GM19025 (cell line): Measurements from ENCODE around the gene PPP1R7.
"Not testable (repeated sequence)": the region's sequence is repeated elsewhere in the genome, so short reads cannot be mapped to it uniquely, and the experiment has no call there.

Experiments used
- ATAC-seq: cut with Tn5 transposase; IDR thresholded peaks from one replicate; pipeline ENCODE4 v1.9.1; 2021; ENCODE audit warnings: mild to moderate bottlenecking, low read depth, moderate library complexity; ENCODE audit not compliant: unreplicated experiment

The PPP1R7 gene

DNA sequence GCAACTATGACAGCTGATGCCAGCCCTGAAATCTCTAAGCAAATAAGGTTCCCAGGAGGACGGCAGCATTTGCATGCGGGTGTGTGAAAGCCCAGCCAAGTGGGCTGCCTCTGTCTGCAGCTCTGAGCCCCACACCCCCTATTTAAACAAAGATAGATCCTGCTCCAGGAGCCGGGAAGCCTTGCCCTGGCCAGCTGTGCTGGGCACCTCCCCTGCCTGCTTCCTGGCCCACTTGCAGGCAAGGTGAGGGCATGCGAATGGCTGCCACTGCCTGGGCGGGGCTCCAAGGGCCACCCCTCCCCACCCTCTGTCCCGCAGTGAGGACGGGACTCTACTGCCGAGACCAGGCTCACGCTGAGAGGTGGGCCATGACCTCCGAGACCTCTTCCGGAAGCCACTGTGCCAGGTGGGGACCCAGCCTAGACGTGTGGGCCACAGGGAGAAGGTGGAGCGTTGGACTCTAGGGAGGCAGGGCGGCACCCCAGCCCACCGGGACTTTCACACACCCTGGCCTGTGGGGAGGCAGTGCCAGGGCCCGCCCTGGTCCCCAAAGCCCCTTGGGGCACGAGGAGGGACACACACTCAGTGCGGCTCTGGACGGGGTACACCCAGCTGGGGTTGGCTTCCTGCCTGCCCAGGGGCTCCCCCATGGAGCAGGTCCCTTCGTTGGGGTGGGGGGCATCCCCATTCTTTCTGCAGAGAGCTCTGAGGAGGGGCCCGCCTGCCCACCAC is 38.3 kb downstream of the PPP1R7 start, which contains the start of gene ANO7:
Gene ANO7 (plus strand): TSS at position 317 of the 732 bp plus-strand sequence. CDS start 1,387 bp downstream, outside the sequence.
- ATAC-seq, result no peak

DNA sequence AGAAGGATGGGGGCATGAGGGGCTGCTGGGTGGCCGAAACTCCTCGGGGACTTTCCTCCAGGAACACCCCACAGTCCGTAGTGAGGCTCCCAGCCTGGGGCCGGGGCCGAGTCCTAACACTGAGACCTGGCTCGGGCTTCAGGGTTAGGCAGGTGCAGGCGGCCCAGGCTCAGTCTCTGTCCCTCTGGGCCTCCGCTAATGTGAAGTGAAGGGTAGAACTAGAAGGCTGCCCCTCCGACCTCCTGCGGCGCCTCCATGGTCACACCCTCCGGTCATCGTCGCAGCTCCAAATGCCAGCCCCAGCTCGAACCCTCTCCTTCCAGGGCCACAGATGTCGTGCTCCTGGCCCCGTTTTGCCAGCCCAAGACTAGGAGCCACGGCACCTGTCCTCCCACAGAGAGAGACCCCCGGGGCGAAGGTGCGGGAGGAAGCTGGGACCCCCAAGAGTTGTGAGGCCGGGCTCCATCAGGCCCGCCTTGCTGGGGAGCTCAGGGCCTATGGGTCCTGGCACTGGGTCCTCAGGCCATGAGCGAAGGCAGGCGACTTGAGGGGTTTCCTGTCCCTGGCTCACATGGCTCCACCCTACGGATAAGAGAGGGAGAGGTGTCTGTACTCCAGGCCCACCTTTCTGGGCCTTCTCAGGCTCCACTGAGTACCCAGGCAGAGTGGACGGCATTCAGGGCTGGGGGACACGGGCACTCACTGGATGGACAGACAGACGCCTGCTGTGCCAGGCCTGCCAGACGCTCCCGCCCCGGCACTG is 39.0 kb downstream of the PPP1R7 start:
- no peak for ATAC-seq

DNA sequence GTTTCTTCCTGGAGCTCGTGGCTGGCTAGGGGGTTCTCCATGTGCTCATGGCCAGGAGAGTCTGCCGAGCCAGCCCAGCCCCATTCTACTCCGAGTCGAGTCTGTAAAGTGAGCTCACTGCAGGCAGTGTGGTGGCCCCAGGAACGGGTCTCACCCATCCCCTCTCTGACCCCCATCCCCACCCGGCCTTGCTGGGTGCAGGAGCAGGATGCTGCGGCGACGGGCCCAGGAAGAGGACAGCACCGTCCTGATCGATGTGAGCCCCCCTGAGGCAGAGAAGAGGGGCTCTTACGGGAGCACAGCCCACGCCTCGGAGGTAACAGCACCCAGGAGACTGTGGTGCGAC is 39.6 kb downstream of the PPP1R7 start:
- ATAC-seq, result no peak

DNA sequence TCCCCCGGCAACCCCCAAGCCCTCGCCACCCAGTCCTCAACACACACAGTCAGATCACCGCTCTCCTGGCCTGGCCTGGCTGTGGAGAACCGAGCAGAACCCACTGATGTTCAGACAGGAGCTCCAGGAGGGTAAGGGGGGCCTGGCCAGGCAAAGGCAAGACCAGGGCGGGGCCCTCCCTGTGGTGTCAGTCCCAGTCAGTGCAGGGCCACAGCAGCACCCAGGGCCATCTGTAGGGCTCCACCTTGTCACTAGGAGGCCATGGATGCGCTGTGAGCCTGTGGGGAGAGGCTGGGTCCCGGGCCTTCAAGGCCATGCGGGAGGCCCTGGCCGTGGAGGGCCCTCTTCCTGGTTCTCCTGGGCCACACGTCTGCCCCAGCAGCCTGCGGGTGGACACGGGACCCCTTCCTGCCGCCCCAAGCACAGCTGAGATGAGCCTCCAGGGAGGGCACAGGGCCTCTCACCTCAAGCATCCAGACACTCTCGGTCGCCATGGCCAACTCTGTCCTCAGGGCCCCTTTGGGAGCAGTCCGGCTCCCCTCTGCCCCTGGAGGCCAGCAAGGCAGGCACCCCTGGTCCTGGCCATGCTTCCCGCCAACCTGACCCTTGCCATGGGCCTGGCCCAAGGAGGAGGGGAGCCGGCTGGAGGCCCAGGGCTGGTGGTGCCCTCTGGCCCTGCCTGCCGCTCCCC is 40.2 kb downstream of the PPP1R7 start:
- ATAC-seq, result no peak

DNA sequence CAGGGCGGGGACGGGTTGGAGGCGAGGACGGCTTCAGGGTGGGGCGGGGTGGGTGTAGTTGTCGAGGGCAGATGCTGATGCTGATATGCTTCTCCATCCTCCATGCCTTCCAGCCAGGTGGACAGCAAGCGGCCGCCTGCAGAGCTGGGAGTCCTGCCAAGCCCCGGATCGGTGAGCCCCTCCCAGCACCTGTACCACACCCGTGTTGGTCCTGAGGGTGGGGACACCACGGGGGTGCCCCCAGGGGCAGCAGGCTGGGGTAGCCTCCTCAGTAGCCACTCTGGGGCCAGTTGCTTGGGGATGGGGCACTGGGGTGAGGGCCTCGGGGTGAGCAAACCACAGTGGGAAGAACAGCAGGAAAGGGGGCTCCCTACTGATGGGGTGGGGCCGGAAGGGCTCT is 40.8 kb downstream of the PPP1R7 start:
- no peak for ATAC-seq

DNA sequence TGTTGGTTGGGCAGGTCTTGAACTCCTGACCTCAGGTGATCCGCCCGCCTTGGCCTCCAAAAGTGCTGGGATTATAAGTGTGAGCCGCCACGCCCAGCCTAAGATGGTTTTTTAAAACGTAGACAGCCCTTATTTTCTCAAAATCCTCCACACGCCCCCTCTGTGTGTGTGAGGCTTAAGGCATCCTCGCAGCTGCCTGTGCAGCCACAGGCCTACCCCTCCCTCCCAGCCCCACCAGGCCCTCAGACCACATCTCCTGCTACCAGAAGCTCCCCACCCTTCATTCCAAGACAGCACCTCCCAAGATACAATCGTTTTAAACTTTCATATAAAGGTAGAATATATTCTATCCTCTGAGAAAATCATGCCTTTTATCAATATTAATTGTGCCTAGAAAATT is 43.0 kb downstream of the PPP1R7 start:
- no peak for ATAC-seq

DNA sequence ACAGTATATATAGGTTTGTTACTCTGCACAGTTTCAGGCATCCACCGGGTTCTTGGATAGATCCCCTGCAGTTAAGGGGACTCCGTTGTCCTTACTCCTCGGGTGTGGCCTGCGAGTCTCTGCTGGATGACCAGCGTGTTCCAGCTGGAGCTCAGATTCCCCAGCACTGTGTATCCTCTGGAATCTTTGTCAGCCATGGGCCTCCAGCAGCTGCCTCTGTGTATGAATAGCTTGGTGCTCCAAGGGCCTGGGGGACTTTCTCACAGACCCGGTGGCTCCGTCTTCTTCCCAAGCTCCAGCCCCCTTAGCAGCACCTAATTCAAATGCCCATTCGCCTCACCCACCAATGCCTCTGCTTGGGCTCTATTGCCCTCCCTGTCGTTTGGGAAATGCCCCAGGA is 44.5 kb downstream of the PPP1R7 start:
- no peak for ATAC-seq

DNA sequence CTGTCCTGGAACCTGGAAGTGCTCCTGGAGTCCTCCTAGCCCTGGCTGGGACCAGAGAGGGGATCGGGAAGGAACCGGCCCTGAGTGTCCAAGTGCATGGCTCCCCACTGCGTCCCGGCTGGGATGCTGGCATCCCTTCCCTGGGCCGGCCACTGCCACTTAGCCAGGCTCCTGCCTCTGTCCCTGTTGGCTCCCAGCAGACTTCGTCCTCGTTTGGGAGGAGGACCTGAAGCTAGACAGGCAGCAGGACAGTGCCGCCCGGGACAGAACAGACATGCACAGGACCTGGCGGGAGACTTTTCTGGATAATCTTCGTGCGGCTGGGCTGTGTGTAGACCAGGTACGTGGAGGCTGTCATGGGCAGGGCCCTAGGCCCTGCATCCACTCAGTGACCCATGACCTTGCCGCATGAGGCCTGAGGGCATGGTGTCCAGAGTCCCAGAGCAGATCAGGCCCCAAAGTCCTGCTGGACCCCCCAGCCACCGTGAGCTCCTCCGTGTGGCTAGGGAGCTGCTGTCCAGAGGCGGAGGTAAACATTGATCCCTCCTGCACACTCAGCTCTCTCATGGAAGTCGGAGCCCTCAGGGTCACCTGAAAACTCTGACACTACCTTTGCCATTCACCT is 45.4 kb downstream of the PPP1R7 start:
- no peak for ATAC-seq

DNA sequence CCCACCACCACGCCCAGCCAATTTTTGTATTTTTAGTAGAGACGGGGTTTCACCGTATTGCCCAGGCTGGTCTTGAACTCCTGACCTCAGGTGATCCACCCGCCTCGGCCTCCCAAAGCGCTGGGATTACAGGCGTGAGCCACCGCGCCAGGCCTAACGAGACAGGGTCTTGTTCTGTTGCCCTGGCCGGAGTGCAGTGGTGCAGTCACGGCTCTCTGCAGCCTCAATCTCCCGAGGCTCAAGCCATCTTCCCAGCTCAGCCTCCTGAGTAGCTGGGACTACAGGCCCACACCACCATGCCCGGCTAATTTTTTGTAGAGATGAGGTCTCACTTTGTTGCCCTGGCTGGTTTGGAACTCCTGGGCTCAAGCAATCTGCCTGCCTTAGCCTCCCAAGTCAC is 47.0 kb downstream of the PPP1R7 start:
- ATAC-seq, result not testable (repeated sequence)

DNA sequence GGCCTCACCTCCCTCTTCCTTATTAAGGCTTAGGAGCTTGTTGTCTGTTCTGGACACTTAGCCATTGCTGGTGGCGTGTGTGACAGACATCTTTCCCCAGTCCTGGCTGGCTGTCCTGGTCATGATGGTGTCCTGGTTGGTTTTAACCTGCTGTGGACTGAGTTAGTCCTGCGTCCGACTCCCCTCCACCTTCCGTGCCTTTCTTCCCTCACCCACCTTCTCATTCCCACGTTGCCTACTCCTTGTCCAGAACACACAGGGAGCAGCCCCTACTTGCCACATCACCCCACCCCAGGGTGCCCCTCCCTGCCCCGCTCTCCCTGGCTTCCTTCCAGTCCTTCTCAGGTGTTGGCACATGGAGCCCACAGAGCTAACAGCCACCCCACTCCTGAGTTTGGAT is 47.7 kb downstream of the PPP1R7 start:
- ATAC-seq, result no peak

DNA sequence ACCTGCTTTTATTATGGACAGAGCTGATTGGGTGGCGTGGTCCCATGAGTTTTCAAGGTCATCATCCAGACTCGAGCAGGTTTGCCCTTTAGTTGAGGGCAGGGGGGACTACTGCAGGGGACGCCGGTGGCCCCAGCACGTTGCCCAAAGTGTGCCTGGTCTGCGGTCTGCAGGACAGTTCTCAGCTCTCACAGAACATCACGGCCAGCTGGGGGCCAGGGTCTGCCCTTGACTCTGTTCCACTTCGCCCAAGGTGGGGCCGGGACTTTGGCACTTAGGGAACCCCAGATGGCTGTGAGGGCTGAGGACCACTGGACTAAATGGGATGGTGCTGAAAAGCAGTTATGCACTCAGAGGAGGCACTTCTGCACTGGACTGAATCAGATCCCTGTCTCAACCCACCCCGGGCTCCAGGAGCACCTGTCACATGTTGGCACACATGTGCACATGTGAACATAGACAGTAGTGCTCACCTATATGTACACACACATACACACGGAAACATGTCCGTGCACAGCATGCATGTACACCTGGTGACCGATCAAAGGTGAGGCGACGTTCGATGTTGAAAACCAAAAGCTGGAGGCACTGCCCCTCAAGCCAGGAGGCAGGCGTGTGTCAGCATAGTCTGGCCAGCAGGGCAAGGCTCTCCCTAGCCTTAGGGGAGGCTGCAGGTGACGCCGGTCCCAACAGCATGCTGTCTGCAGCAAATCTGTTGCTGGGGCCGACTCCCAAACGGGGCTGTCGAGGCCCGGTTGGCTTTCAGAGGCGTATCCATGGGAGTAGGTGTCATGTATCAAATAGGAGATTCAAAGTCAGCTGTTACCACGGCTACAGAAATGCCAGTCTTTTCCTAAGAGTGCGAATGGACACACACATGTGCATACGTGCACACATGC is 48.4 kb downstream of the PPP1R7 start:
- ATAC-seq, result no peak

DNA sequence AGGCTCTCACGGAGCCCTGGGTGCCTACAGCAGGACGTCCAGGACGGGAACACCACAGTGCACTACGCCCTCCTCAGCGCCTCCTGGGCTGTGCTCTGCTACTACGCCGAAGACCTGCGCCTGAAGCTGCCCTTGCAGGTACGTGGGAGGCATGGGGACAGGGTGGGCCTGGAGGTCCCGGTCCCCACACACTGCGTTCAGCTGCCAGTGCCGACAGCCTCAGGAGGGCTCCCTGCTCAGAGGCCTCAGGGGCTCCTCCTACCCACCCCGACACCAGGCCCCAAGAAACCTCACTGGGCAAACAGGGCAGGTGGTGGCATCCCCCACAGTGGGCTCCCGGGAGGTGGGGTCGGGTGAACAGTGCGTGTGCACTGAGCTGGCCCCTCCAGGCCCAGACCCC is 49.0 kb downstream of the PPP1R7 start:
- ATAC-seq, result no peak

DNA sequence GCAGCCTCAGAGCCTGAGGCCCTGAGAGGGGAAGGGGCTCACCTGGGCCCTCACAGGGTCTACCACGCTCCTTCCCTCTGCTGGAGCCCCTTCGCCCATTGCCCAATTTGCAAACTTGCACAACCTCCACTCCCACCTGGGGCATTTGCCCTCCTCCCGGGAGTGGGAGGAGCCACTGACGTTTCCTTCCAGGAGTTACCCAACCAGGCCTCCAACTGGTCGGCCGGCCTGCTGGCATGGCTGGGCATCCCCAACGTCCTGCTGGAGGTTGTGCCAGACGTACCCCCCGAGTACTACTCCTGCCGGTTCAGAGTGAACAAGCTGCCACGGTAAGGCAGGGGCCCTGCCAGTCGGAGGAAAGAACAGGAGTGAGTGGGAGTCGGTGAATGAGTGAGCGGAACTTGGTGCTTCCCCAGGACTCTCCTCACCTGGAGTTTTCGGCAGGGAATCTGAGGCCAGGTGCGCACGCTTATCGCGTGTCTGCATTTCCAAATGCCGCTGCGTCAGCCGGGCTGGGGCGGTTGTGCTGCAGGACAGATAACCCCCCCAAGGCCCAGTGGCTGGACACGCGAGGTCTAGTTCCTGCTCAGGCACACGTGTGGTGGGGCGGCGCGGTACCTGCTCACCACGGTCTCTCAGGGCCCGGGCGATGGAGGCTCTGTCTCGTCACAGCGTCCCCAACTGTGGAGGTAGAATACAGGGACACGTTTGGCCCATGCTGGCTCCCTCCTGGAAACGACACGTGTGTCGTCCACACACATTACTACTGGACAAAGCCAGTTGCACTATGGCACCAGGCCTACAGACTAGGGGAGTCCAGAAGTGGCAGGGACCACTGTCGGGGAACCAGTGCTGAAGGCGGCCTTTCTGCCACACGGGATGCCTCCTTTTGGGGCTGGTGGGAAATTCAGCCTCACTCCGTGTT is 49.9 kb downstream of the PPP1R7 start:
- ATAC-seq, result no peak

DNA sequence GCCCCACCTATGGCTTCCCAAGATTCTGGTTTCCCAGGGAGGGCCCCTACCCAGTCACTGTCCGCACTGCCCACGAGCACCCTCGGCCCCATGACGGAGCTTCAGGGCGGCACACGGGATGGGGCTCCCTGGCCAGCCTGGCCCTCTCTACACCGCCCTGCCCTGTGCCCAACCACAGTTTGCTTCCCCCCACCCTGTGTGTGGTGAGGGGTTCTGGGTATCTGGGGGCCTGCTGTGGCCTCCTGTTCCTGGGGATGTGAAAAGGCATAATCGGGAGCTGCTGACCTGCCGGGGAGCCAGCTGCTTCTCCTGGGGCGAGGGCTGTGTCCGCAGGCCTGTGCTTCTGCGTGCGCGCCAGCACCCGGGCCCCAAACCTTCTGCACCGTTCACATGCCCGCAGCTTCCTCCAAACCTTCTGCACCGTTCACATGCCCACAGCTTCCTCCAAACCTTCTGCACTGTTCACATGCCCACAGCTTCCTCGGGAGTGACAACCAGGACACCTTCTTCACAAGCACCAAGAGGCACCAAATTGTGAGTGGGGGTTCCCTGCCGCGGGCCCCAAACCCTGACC is 50.6 kb downstream of the PPP1R7 start:
- ATAC-seq, result no peak

DNA sequence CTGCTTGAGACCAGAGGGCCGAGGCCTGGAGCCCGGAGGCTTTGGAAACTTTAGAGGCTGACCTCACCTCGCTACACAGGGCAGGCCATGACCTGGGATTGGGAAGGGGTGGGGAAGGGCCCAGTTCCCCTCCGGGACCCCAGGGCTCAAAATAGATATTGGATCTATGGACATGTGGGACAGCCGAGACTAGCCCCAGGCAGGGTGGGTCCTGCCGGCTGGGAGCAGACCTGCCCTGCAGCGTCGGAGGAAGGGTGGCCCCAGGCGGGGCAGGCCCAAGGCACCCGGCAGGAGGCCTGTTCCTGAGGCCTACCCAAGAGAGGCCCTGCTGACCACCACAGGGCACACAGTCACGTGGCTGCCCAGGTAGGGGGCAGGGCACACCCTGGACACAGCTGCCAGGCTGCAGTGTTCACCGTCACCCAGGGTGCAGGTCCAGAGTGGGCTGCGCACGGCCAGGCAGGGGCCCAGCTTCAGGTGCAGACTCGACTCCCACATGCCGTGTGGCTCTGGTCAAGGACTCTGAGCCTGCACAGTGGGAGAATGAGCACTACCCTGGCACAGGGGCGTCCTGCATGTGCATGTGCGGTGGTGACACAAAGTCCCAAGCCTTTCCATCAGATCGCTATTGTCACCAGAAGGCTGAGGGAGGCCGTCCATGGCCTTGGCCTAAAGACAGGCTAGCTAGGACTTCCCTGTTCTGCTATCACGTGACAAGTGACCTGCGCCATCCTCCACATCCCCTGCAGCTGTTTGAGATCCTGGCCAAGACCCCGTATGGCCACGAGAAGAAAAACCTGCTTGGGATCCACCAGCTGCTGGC is 51.4 kb downstream of the PPP1R7 start:
- no peak for ATAC-seq

DNA sequence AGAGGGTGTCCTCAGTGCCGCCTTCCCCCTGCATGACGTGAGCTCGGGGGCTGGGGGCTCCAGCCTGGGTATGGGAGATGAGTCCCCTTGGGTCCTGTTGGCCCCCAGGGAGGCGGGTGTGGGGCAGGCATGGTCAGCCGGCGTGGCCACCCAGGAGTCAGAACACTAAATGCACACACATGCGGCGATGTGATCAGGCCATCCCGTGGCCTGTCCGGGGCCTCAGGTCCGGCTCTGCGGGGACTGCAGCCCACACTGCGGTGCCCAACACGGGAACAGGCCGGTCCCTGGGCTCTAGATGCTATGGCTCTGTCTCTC is 52.0 kb downstream of the PPP1R7 start:
- no peak for ATAC-seq

DNA sequence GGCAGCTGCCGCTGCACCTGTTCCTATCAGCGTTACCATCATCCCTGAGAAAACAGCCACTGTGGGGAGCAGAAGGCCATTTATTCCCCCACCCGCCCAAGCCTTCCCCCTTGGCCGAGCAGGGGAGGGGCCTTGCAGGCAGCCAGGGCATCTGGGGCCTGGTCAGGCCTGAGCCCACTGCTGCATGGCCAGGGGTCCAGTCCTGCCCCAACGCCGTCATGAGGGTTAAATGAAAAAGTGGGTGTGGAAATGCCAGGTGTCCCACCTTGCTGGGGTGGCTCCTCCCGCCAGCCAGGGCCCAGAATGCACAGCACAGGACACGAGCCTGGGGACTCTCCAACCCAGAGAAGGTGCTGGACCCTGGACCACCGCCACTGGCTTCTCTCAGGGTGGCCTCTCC is 52.4 kb downstream of the PPP1R7 start:
- no peak for ATAC-seq
